SH-SY5Y (cell line): Measurements from ENCODE around the gene IL4.

Source experiments
- GATA2 ChIP-seq: IDR thresholded peaks from 2 replicates; pipeline ENCODE4 v1.6.1; 2011; ENCODE audit warnings: mild to moderate bottlenecking, low read depth, low read length
- GATA3 ChIP-seq: IDR thresholded peaks from 2 replicates; pipeline ENCODE4 v1.6.1; 2011; ENCODE audit warnings: low read depth, mild to moderate bottlenecking, low read length, moderate library complexity

DNA sequence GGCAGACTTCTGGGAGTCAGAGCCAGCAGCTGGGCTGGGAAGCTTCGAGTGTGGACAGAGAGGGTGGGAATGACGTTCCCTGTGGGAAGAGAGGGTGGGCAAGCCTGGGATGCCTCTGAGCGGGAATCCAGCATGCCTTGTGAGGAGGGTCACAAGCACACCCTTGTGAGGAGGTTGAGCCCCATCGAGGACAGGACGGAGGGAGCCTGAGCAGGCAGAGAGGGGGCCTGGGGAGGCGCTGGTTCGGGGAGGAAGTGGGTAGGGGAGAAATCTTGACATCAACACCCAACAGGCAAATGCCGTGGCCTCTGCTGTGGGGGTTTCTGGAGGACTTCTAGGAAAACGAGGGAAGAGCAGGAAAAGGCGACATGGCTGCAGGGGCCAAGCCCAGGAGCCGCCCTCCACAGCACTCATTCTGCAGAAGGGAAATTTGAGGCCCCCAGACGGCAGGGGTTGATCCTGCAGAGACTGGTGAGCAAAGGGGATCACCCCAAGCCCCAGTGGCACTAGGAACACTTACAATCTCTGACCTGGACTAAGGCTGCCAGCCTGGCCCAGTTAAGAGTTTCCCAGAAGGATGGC, 16.9 kb upstream of the IL4 start:
- TF ChIP-seq GATA2 (no peak), GATA3 (no peak)
